Activated CD4-positive, alpha-beta T cell treated with anti-CD3 and anti-CD28 coated beads, Interleukin-2, Interleukin-4, amounts not matched to agents 100 ng/mL and 50 ng/mL, durations not matched to agents 16 hours and 8 hours (primary cell): Measurements from ENCODE around the gene SASH3.
A peak's percentile ranks its signal among the peaks of the same experiment; 100 is the strongest.

Experiments
- DNase-seq: peaks from one replicate; pipeline ENCODE4 v3.0.0-alpha.2; 2020; ENCODE audit warnings: low spot score

Gene SASH3

DNA sequence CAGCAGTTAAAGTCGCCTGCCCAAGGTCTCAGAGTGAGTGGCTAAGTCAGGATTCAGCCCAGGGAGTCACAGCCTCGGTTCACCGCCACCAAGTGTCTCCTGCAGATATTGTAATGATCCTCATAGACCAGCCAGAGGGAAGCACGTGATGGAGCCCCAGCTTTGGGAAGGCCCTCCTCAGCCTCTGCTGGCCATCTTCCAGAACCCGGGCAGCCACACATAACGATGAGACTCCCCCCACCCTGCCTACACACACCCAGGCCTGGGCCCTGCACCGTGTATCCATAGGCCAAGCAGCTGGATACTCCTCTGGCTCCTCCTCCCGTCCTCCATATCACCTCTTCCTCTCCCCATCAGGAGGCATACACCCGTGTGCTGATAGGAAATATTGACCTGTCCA lies 19.6 kb upstream of the SASH3 start:
- DNase-seq: no peak

DNA sequence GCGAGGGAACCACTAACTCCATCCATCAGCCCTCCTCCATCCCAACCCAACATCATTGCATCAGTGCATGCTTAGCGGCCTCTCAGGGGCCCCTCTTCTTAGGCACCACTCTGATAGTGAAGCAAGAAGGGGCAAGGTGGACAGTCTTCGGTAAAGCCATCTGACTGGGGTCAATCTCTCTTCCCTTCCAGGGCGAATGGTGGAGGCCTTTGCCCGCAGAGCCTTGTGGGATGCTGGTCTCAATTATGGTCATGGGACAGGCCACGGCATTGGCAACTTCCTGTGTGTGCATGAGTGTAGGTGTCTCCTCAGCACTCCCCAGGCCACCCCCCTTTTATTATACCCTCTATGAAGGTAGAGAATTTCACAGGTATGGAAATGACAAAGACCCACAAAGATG lies 18.8 kb upstream of the SASH3 start:
- no peak for DNase-seq

- DNase-seq: no peak
These were observed 18.2 kb upstream of the SASH3 start for GRCh38 chrX:129761596-129761995.

DNA sequence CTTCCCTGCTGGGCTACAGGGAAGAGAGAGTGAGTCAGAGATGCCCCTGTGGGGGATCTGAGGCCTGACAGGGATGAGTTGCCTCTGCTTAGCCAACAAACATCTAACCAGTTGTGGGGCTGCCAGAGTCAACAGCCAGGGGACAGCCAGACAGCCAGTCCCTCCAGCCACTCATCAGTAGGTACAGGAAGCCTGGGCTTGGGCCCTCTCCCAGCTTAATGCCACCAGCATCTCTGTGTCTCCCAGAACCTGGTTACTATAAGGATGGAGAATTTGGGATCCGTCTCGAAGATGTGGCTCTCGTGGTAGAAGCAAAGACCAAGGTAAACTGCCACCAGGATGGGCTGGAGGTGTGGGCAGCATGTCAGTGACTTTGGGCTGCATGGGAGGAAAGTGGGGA lies 17.3 kb upstream of the SASH3 start:
- DNase-seq: no peak

GRCh38 chrX:129763666-129764065 lies 16.1 kb upstream of the SASH3 start:
- DNase-seq: no peak

DNA sequence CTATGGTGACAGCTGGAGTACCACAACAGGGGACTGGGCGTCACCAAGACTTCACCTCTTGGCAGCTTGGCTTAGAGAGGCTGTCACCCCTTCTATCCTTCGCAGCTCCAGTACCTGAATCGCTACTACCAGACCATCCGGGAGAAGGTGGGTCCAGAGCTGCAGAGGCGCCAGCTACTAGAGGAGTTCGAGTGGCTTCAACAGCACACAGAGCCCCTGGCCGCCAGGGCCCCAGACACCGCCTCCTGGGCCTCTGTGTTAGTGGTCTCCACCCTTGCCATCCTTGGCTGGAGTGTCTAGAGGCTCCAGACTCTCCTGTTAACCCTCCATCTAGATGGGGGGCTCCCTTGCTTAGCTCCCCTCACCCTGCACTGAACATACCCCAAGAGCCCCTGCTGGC lies 11.6 kb upstream of the SASH3 start:
- no peak for DNase-seq

DNA sequence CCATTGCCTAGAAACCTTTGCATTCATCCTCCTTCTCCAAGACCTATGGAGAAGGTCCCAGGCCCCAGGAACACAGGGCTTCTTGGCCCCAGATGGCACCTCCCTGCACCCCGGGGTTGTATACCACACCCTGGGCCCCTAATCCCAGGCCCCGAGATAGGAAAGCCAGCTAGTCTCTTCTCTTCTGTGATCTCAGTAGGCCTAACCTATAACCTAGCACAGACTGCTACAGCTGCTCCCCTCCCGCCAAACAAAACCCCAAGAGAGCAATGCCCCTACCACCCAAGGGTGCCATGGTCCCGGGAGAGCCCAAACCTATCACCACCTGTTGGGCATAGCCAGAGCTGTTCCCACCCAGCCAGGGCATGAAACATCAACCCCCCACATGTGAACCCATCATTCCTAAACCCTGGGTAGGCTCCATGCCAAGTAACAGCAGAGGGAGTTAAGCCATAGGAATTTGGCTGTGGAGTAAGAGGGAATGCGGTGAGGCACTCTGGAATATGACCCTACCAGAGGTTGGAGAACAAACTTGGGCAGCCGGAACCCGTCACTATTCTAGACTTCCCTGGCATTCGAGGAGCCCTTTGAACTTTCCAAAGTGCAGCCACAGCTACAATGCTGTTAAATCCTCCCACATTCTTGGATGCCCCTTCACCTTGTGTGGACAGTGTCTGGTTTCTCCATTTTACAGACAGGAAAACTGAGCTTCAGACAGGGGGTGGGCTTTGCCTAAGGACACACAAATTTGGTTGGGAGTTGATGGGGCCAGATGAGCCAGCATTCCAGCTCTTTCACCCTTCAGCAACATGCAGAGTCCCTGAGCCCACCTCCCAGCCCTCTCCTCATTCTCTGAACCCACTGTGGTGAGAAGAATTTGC lies 10.9 kb upstream of the SASH3 start:
- no peak for DNase-seq

DNA sequence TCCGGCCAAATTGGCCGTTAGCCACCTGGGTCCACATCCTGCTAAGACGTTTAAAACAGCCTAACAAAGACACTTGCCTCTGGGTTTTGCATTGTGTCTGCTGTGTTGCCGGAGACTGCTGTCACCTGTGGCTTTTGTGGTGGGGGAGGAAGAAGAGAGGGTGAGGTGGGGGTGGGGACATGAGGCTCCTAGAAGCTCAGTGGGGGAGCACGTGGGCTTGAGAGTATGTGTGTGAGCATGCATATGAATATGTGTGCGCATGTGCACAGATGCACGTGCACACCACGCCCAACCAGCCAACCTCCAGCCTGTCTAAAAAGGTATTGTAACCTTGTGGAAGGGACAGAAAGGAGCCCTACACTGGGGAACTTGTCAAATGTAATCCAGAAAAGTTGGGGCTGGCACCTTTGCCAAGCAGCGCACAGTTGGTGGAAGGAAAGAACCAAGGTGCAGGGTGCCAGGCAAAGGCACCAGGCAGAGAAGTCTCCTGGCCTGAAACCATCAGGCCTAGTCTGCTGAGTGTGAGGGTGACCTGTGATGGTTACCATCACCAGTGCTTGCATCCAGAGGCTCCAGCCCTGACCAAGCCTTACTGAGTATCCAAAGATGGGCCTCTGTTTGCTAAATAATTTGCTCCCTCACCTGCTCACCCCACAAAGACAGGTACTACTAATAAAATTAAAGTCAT lies 10.1 kb upstream of the SASH3 start:
- DNase-seq: peak; percentile 77

GRCh38 chrX:129771266-129771995 lies 8.3 kb upstream of the SASH3 start:
- DNase-seq: peak; percentile 57

- peak; percentile 66 for DNase-seq
These were observed 6.8 kb upstream of the SASH3 start for GRCh38 chrX:129772796-129773431.

DNA sequence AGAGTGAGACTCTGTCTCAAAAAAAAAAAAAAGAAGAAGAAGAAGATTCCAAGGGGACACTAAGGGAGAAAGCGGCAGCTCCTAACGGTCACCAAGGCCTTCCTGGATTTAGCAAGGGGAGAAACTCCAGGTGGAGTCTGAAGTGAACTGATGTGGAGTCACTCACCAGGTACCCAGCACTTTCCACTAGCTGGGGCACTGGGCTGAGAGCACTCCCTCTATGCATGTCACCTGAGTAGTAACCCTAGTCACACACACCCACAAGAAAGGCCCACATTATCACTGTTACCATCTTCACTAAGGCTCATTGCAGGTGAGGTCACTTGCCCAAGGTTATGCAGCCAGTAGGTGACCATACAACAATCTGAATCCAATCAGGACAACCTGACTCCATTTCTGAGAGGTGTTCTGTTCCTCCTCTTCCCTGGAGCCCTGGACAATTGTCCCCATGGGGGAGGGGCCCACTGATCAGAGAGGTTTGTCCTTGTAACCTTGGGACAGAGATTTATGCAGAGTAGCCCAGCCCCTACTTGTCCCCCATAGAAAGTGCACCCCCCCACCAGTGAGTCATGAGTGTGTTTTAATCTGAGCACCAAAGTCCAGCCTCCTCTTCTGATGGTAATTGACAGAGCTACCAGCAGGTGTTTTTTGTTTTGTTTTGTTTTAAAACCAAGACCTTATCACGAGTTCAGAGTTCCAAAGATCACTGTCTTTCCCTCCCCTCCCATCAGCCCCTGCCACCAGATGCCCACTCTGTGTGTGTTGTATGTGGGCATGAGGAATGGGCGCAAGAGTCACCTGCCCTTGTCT lies 5.9 kb upstream of the SASH3 start:
- DNase-seq: no peak

DNA sequence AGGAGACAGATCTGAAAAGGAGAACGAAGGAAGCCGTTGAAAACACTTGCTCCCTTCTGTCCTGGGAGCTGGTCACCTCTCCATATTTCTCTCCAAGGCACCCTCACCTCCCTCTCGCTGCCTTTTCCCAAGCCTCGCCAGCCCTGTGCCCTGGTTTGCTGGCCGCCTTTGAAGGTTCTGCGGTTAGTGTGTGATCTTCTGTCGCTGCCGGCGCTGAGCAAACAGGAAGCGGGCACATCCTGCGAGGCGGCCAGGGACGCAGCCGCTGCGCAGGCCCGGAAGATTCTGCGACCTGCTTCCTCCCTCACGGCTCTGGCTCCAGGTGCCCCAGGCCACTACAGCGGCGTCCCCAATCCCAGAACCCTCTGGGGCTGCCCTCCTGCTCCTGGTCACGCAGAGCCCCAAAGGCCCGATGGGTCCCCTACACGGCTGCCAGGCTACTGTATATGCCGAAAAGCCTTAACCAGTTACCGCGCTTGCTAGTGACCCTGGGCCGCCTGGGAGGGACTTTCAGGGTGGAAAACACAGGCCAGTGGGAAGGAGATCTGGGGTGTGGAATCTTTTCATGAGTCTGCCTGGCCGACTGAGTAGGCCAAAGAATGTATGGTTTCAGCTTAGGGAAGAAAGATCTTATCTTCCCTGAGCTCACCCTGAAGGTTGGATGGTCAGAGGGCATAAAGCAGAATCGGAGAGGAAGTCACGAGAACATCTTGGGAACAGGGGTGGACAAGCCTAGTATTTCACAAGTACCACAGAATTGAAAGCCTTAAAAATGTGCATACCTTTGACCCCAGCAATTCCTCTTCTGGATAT lies 2.3 kb upstream of the SASH3 start:
- DNase-seq: peak; percentile 84

GRCh38 chrX:129779086-129779672 lies 570 bp upstream of the SASH3 start:
- DNase-seq: no peak

- DNase-seq: no peak
These were observed 824 bp downstream of the SASH3 start for GRCh38 chrX:129780441-129781105.

DNA sequence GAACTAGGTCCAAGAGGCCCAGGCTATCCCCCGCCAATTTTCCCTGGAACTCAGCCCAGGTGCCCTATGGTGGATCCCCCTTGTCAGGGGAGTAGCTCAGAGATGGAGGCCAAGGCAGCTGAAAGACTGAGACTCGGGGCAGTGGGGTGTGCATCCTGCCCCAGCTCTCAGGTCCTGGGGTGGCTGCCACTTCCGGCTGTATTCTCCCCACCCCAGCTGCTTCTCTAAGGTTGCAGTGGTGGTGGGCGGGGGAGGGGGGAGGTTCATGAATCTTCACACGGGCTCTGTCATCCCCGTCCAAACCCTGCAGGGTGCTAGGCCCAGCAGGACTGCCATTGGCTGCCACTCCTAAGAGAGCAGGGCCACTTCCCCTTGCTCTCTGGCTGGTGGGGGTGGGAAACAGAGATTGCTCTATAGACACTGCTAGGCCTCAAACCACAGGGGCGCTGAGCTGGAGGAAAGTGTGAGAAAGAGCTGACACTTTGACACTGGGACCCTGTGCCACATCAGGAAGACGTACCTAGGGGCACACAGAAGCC lies 1.5 kb downstream of the SASH3 start:
- peak; percentile 87 for DNase-seq

GRCh38 chrX:129781680-129782495 lies 2.1 kb downstream of the SASH3 start:
- DNase-seq: no peak

- DNase-seq: no peak
These were observed 3.0 kb downstream of the SASH3 start for GRCh38 chrX:129782706-129783105.

GRCh38 chrX:129783291-129783713 lies 3.6 kb downstream of the SASH3 start:
- DNase-seq: no peak
